PFSK-1 (cell line): ENCODE results near the gene DRGX.

Source experiments
- POLR2AphosphoS5 ChIP-seq: IDR thresholded peaks from 2 replicates; pipeline ENCODE4 v1.6.1; 2012; ENCODE audit warnings: low read depth, mild to moderate bottlenecking, control low read depth, low read length, moderate library complexity
- SIN3A ChIP-seq: IDR thresholded peaks from 2 replicates; pipeline ENCODE4 v1.6.1; 2012; ENCODE audit warnings: mild to moderate bottlenecking, low read length, moderate library complexity, borderline replicate concordance; ENCODE audit not compliant: insufficient read depth

- TF ChIP-seq POLR2AphosphoS5 (no peak), SIN3A (no peak)
These were observed 30.6 kb downstream of the DRGX start for GRCh38 chr10:49365275-49365674.
